GM21423 (cell line): ENCODE measurements around the gene SEC23B.
"Not testable (repeated sequence)": the region's sequence is repeated elsewhere in the genome, so short reads cannot be mapped to it uniquely, and the experiment has no call there.

Experiments
- ATAC-seq: cut with Tn5 transposase; IDR thresholded peaks from one replicate; pipeline ENCODE4 v1.9.1; 2021; ENCODE audit warnings: mild to moderate bottlenecking, moderate library complexity; ENCODE audit not compliant: unreplicated experiment

Gene SEC23B

GRCh38 chr20:18507218-18508191 is at the start of gene SEC23B:
SEC23B (plus strand) TSS chr20:18507940; CDS start chr20:18510836, 2,896 bp downstream.
- ATAC-seq = peak; percentile 96

- ATAC-seq = peak; percentile 34
Observed at GRCh38 chr20:18465536-18466200, 42.1 kb upstream of the SEC23B start.

GRCh38 chr20:18466574-18466893 is 41.2 kb upstream of the SEC23B start:
- ATAC-seq = peak; percentile 16

GRCh38 chr20:18466894-18467730 is 40.6 kb upstream of the SEC23B start, which contains the start of the genes DZANK1 and POLR3F:
DZANK1 (minus strand) TSS chr20:18467030; CDS start chr20:18465358, 1,672 bp downstream.
POLR3F (plus strand) TSS chr20:18467390; CDS start chr20:18467507, 117 bp downstream.
- ATAC-seq = peak; percentile 94

- no peak for ATAC-seq
Observed at GRCh38 chr20:18477218-18477617, 30.5 kb upstream of the SEC23B start.

- no peak for ATAC-seq
Observed at GRCh38 chr20:18477821-18478220, 29.9 kb upstream of the SEC23B start.

- no peak for ATAC-seq
Observed at GRCh38 chr20:18481596-18481995, 26.1 kb upstream of the SEC23B start.

GRCh38 chr20:18488301-18488700 is 19.4 kb upstream of the SEC23B start:
- ATAC-seq = no peak

- ATAC-seq = no peak
Observed at GRCh38 chr20:18496042-18496441, 11.7 kb upstream of the SEC23B start.

GRCh38 chr20:18496740-18497592 is 10.8 kb upstream of the SEC23B start, which contains the start of gene RBBP9:
RBBP9 (minus strand) TSS chr20:18497225; CDS start chr20:18497167, 58 bp downstream.
- peak; percentile 99 for ATAC-seq

- ATAC-seq = no peak
Observed at GRCh38 chr20:18497603-18498002, 10.1 kb upstream of the SEC23B start.

- ATAC-seq = not testable (repeated sequence)
Observed at GRCh38 chr20:18501672-18502071, 6.1 kb upstream of the SEC23B start.

GRCh38 chr20:18504479-18505060 is 3.2 kb upstream of the SEC23B start:
- no peak for ATAC-seq

GRCh38 chr20:18506744-18507143 is 996 bp upstream of the SEC23B start:
- no peak for ATAC-seq

- no peak for ATAC-seq
Observed at GRCh38 chr20:18511571-18511970, 3.8 kb downstream of the SEC23B start.

GRCh38 chr20:18513208-18513607 is 5.5 kb downstream of the SEC23B start:
- no peak for ATAC-seq

GRCh38 chr20:18514127-18514526 is 6.4 kb downstream of the SEC23B start:
- no peak for ATAC-seq

GRCh38 chr20:18515973-18516372 is 8.2 kb downstream of the SEC23B start:
- ATAC-seq = no peak

- not testable (repeated sequence) for ATAC-seq
Observed at GRCh38 chr20:18522066-18522465, 14.3 kb downstream of the SEC23B start.
